ENCODE measurements around the gene TTLL3.

Gene TTLL3

GRCh38 chr3:9808345-9809037 lies 1.6 kb upstream of the TTLL3 start:
- H3K36me3 Mint-ChIP-seq (ENCODE audit: low read depth): peaks cover 47% of the 10 kb centered on the region
- H3K4me3 Mint-ChIP-seq: peak overlapping the region; percentile 79
- H3K4me1 Mint-ChIP-seq (ENCODE audit: low read depth): peaks cover 31% of the 10 kb centered on the region
- H3K9me3 Mint-ChIP-seq: no peaks in the 10 kb centered on the region
- H3K27ac Mint-ChIP-seq: peak overlapping the region; percentile 89
- H3K27me3 Mint-ChIP-seq: no peaks in the 10 kb centered on the region

- Mint-ChIP-seq H3K36me3 (ENCODE audit: low read depth) (peaks cover 41% of the 10 kb centered on the region), H3K27me3 (no peaks in the 10 kb centered on the region), H3K4me3 (peak overlapping the region; percentile 79), H3K27ac (peak overlapping the region; percentile 89), H3K9me3 (no peaks in the 10 kb centered on the region), H3K4me1 (ENCODE audit: low read depth) (peaks cover 31% of the 10 kb centered on the region)
Measured at GRCh38 chr3:9809239-9809614, 835 bp upstream of the TTLL3 start.

GRCh38 chr3:9810433-9810770 lies 340 bp downstream of the TTLL3 start:
- H3K27ac Mint-ChIP-seq: peak overlapping the region; percentile 69
- peak overlapping the region; percentile 12 for H3K4me3 Mint-ChIP-seq

GRCh38 chr3:9810846-9811245 lies 784 bp downstream of the TTLL3 start:
- no peaks in the 10 kb centered on the region for H3K9me3 Mint-ChIP-seq
- peaks cover 31% of the 10 kb centered on the region for H3K4me1 Mint-ChIP-seq (ENCODE audit: low read depth)
- H3K27ac Mint-ChIP-seq: peak overlapping the region; percentile 69
- peaks cover 26% of the 10 kb centered on the region for H3K36me3 Mint-ChIP-seq (ENCODE audit: low read depth)
- H3K4me3 Mint-ChIP-seq: peak overlapping the region; percentile 12
- H3K27me3 Mint-ChIP-seq: no peaks in the 10 kb centered on the region

More at GRCh38 chr3:9810433-9810770, 340 bp downstream of the TTLL3 start:
- Mint-ChIP-seq H3K4me1 (ENCODE audit: low read depth) (peaks cover 31% of the 10 kb centered on the region), H3K36me3 (ENCODE audit: low read depth) (peaks cover 29% of the 10 kb centered on the region), H3K27me3 (no peaks in the 10 kb centered on the region), H3K9me3 (no peaks in the 10 kb centered on the region)

GRCh38 chr3:9812870-9813483 lies 2.9 kb downstream of the TTLL3 start:
- Mint-ChIP-seq H3K27ac (no peak overlapping the region), H3K4me3 (no peak overlapping the region), H3K36me3 (ENCODE audit: low read depth) (peaks cover 15% of the 10 kb centered on the region), H3K9me3 (no peaks in the 10 kb centered on the region), H3K27me3 (no peaks in the 10 kb centered on the region), H3K4me1 (ENCODE audit: low read depth) (peaks cover 25% of the 10 kb centered on the region)

GRCh38 chr3:9815986-9816385 lies 5.9 kb downstream of the TTLL3 start:
- H3K4me1 Mint-ChIP-seq (ENCODE audit: low read depth): no peaks in the 10 kb centered on the region
- no peak overlapping the region for H3K27ac Mint-ChIP-seq
- H3K4me3 Mint-ChIP-seq: no peak overlapping the region
- no peaks in the 10 kb centered on the region for H3K27me3 Mint-ChIP-seq
- H3K9me3 Mint-ChIP-seq: no peaks in the 10 kb centered on the region
- H3K36me3 Mint-ChIP-seq (ENCODE audit: low read depth): peaks cover 16% of the 10 kb centered on the region

- Mint-ChIP-seq H3K36me3 (ENCODE audit: low read depth) (peaks cover 12% of the 10 kb centered on the region), H3K4me1 (ENCODE audit: low read depth) (no peaks in the 10 kb centered on the region), H3K9me3 (no peaks in the 10 kb centered on the region), H3K4me3 (no peak overlapping the region), H3K27me3 (no peaks in the 10 kb centered on the region), H3K27ac (no peak overlapping the region)
Measured at GRCh38 chr3:9817436-9817835, 7.4 kb downstream of the TTLL3 start.

- Mint-ChIP-seq H3K36me3 (ENCODE audit: low read depth) (peaks cover 6% of the 10 kb centered on the region), H3K27ac (no peak overlapping the region), H3K9me3 (no peaks in the 10 kb centered on the region), H3K4me3 (no peak overlapping the region), H3K27me3 (no peaks in the 10 kb centered on the region), H3K4me1 (ENCODE audit: low read depth) (no peaks in the 10 kb centered on the region)
Measured at GRCh38 chr3:9818666-9819335, 8.7 kb downstream of the TTLL3 start.

- Mint-ChIP-seq H3K4me3 (no peak overlapping the region), H3K27ac (no peak overlapping the region), H3K36me3 (ENCODE audit: low read depth) (peaks cover 6% of the 10 kb centered on the region), H3K4me1 (ENCODE audit: low read depth) (no peaks in the 10 kb centered on the region), H3K9me3 (no peaks in the 10 kb centered on the region), H3K27me3 (no peaks in the 10 kb centered on the region)
Measured at GRCh38 chr3:9820543-9820942, 10.5 kb downstream of the TTLL3 start.

- H3K36me3 Mint-ChIP-seq (ENCODE audit: low read depth): peaks cover 6% of the 10 kb centered on the region
- H3K9me3 Mint-ChIP-seq: no peaks in the 10 kb centered on the region
- H3K4me1 Mint-ChIP-seq (ENCODE audit: low read depth): no peaks in the 10 kb centered on the region
- H3K4me3 Mint-ChIP-seq: no peak overlapping the region
- H3K27me3 Mint-ChIP-seq: no peaks in the 10 kb centered on the region
- no peak overlapping the region for H3K27ac Mint-ChIP-seq
Measured at GRCh38 chr3:9820946-9821345, 10.9 kb downstream of the TTLL3 start.

- Mint-ChIP-seq H3K27me3 (no peaks in the 10 kb centered on the region), H3K4me3 (no peak overlapping the region), H3K36me3 (ENCODE audit: low read depth) (peaks cover 15% of the 10 kb centered on the region), H3K4me1 (ENCODE audit: low read depth) (no peaks in the 10 kb centered on the region), H3K9me3 (no peaks in the 10 kb centered on the region), H3K27ac (no peak overlapping the region)
Measured at GRCh38 chr3:9825451-9826040, 15.5 kb downstream of the TTLL3 start.

GRCh38 chr3:9826815-9827573 lies 16.9 kb downstream of the TTLL3 start:
- Mint-ChIP-seq H3K4me3 (no peak overlapping the region), H3K27me3 (no peaks in the 10 kb centered on the region), H3K9me3 (no peaks in the 10 kb centered on the region), H3K4me1 (ENCODE audit: low read depth) (peaks cover 8% of the 10 kb centered on the region), H3K27ac (no peak overlapping the region), H3K36me3 (ENCODE audit: low read depth) (peaks cover 17% of the 10 kb centered on the region)

GRCh38 chr3:9828801-9829755 lies 19.0 kb downstream of the TTLL3 start:
- no peaks in the 10 kb centered on the region for H3K27me3 Mint-ChIP-seq
- H3K4me1 Mint-ChIP-seq (ENCODE audit: low read depth): peaks cover 8% of the 10 kb centered on the region
- H3K9me3 Mint-ChIP-seq: no peaks in the 10 kb centered on the region
- no peak overlapping the region for H3K4me3 Mint-ChIP-seq
- H3K27ac Mint-ChIP-seq: no peak overlapping the region
- H3K36me3 Mint-ChIP-seq (ENCODE audit: low read depth): peaks cover 24% of the 10 kb centered on the region

- Mint-ChIP-seq H3K4me3 (no peak overlapping the region), H3K27ac (no peak overlapping the region), H3K36me3 (ENCODE audit: low read depth) (peaks cover 36% of the 10 kb centered on the region), H3K9me3 (no peaks in the 10 kb centered on the region), H3K27me3 (no peaks in the 10 kb centered on the region), H3K4me1 (ENCODE audit: low read depth) (peaks cover 8% of the 10 kb centered on the region)
Measured at GRCh38 chr3:9831253-9831652, 21.2 kb downstream of the TTLL3 start.

All from stimulated activated naive CD8-positive, alpha-beta T cell treated with anti-CD3 and anti-CD28 coated beads, Interleukin-15, Interleukin-2, amounts not matched to agents 100 ng/mL and 50 ng/mL, for 24 hours (primary cell).